GM19395 (cell line): ENCODE data around the gene ANKRD49.

Experiments used
- ATAC-seq: cut with Tn5 transposase; IDR thresholded peaks from one replicate; pipeline ENCODE4 v1.9.1; 2021; ENCODE audit warnings: mild to moderate bottlenecking, moderate library complexity; ENCODE audit not compliant: unreplicated experiment

The ANKRD49 gene

DNA sequence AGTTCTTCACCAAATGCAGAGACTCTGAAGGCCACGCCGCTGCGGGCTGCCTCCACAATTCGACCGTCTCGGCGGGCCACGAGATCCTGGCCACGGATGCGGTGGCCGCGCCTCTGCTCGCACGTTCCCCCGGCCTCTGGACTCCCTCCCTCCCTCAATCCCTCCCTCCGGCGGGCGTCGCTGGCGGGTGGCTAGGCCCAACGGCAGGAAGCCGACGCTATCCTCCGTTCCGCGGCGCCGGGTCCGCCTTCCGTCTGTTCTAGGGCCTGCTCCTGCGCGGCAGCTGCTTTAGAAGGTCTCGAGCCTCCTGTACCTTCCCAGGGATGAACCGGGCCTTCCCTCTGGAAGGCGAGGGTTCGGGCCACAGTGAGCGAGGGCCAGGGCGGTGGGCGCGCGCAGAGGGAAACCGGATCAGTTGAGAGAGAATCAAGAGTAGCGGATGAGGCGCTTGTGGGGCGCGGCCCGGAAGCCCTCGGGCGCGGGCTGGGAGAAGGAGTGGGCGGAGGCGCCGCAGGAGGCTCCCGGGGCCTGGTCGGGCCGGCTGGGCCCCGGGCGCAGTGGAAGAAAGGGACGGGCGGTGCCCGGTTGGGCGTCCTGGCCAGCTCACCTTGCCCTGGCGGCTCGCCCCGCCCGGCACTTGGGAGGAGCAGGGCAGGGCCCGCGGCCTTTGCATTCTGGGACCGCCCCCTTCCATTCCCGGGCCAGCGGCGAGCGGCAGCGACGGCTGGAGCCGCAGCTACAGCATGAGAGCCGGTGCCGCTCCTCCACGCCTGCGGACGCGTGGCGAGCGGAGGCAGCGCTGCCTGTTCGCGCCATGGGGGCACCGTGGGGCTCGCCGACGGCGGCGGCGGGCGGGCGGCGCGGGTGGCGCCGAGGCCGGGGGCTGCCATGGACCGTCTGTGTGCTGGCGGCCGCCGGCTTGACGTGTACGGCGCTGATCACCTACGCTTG, 50.2 kb downstream of the ANKRD49 start, which contains the start of gene FUT4:
TSS of gene FUT4 (plus strand) at position 227 of the 951 bp plus-strand sequence. CDS start at position 440, 213 bp downstream.
- peak; percentile 85 for ATAC-seq

- ATAC-seq = peak; percentile 11
These were observed 51.0 kb downstream of the ANKRD49 start for GRCh38 chr11:94544646-94545263.

DNA sequence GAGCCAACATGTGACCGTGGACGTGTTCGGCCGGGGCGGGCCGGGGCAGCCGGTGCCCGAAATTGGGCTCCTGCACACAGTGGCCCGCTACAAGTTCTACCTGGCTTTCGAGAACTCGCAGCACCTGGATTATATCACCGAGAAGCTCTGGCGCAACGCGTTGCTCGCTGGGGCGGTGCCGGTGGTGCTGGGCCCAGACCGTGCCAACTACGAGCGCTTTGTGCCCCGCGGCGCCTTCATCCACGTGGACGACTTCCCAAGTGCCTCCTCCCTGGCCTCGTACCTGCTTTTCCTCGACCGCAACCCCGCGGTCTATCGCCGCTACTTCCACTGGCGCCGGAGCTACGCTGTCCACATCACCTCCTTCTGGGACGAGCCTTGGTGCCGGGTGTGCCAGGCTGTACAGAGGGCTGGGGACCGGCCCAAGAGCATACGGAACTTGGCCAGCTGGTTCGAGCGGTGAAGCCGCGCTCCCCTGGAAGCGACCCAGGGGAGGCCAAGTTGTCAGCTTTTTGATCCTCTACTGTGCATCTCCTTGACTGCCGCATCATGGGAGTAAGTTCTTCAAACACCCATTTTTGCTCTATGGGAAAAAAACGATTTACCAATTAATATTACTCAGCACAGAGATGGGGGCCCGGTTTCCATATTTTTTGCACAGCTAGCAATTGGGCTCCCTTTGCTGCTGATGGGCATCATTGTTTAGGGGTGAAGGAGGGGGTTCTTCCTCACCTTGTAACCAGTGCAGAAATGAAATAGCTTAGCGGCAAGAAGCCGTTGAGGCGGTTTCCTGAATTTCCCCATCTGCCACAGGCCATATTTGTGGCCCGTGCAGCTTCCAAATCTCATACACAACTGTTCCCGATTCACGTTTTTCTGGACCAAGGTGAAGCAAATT, 51.7 kb downstream of the ANKRD49 start:
- no peak for ATAC-seq

- no peak for ATAC-seq
These were observed 52.3 kb downstream of the ANKRD49 start for GRCh38 chr11:94546162-94546470.

- ATAC-seq = no peak
These were observed 53.1 kb downstream of the ANKRD49 start for GRCh38 chr11:94546886-94547285.

- ATAC-seq = no peak
These were observed 55.4 kb downstream of the ANKRD49 start for GRCh38 chr11:94549146-94549545.
